T-helper 1 cell treated with Interleukin-12 subunit alpha and Interleukin-12 subunit beta and Interleukin-4 antibody, amounts not matched to agents 30 ng/mL and 1 ng/mL, for 36 hours (primary cell): Measurements from ENCODE around the gene DCST1. TPM values are rescaled to one million over a fixed set of nuclear protein-coding genes. Genes with fewer than 3 reads are reported as not detected.
"Not testable (repeated sequence)": the region's sequence is repeated elsewhere in the genome, so short reads cannot be mapped to it uniquely, and the experiment has no call there.

Experiments
- intact Hi-C: fragments of 100-400 bp; cut with micrococcal nuclease; formaldehyde crosslinking; loops from one replicate; pipeline ENCODE4 v1.15.1; 2024
- total RNA-seq: library from RNA; stranded (reverse); gene quantifications from 2 replicates; pipeline ENCODE4 v1.2.3, GENCODE V29; 2022

Gene DCST1
- total RNA-seq: not detected in 2 replicates

DNA sequence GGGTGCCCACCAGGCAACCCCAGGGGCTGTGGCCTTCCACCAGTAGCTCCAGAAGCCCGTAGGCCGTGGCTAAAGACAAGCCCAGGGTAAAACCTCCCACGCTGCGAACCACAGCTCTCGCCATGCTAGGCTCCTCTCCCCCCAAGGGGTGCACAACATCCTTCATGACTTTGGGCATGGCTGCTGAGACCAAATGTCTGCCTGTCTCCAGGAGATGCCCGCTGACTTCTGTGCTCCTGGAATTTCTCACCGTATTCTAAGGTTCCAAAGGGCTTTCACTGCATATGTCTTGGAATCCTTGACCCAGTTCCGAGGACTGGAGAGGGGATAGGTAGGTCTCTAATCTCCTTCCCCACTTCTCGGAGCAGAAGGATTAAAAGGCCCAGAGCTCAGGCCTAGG is at the start of gene DCST1, which contains the start of gene DCST2:
TSS of gene DCST1 (plus strand) at position 301 of the 400 bp plus-strand sequence. CDS start 213 bp downstream, outside the sequence.
TSS of gene DCST2 (minus strand) at position 258 of the 400 bp plus-strand sequence. CDS start at position 178, 80 bp downstream.
- intact Hi-C loops: no loop called here

DNA sequence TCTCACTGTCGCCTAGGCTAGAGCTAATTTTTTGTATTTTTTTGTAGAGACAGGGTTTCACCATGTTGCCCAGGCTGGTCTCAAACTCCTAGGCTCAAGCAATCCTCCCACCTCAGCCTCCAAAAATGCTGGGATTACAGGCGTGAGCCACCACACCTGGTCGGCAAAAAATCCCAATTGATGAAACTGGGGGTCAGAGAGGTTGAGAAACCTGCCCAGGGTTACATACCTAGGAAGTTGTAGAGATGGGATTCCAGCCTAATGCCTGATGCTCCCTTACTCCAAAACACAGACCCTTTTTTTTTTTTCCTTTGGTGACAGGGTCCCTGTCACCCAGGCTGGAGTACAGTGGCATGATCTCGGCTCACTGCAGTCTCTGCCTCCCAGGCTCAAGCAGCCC is 46.9 kb upstream of the DCST1 start:
- intact Hi-C loops: not testable (repeated sequence)

DNA sequence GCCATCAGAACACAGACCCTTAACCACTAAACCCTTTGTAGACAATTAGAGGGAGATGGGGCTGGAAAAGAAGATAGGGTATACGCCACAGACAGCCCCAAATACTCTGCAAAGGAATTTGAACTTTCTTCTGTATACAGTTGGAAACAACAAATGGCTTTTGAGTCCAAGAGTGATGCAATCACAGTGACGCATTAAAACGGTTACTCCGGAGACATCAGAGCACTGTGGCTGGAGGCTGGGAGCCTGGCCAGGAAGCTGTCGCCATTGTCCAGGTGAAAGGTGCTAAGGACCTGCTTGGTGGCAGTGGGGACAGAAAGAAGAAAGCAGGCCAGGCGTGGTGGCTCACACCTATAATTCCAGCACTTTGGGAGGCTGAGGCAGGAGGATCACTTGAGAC is 46.3 kb upstream of the DCST1 start:
- intact Hi-C loops: no loop called here

DNA sequence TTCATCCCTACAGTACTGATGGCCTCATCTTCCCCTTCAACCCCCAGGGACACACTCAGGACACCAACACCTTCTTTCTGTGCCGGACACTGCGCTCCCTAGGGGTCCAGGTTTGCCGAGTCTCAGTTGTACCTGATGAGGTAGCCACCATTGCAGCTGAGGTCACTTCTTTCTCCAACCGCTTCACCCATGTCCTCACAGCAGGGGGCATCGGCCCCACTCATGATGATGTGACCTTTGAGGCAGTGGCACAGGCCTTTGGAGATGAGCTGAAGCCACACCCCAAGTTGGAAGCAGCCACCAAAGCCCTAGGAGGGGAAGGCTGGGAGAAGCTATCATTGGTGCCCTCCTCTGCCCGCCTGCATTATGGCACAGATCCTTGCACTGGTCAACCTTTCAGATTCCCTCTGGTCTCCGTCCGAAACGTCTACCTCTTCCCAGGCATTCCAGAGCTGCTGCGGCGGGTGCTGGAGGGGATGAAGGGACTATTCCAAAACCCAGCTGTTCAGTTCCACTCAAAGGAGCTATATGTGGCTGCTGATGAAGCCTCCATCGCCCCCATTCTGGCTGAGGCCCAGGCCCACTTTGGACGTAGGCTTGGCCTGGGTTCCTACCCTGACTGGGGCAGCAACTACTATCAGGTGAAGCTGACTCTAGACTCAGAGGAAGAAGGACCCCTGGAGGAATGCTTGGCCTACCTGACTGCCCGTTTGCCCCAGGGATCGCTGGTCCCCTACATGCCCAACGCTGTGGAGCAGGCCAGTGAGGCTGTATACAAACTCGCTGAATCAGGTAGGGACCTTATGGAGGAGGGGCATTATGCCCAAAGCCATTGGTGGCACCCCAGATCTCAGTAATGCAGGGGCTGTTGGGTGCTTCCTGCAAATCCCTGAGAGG is 45.3 kb upstream of the DCST1 start:
- intact Hi-C loops: no loop called here

DNA sequence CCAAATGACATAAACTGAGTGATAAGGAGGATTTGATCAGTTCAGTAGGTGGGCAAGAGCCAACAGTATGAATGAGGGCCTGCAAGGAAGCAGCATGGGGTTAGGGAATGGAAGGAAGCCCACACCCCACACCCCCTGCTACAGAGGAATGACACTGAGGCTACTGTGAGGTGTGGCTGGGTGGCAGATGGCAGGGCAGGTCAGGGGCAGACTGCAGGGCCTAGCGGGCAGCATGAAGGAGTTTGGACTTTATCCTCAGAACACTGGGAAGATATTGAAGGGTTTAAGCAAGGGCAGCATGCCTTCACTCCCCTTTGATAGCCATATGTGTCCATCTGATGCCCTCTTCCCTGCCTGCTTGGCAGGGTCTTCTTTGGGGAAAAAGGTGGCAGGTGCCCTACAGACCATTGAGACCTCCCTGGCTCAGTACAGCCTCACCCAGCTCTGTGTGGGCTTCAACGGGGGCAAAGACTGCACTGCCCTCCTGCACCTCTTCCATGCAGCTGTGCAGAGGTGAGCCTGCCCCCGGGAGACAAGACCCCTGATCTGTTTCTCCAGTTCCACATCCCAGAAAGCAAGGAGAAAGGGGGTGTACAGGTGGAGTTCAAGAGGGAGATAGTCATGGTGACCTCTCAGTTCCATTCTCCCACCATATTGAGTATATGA is 44.3 kb upstream of the DCST1 start:
- intact Hi-C loops: no loop called here

DNA sequence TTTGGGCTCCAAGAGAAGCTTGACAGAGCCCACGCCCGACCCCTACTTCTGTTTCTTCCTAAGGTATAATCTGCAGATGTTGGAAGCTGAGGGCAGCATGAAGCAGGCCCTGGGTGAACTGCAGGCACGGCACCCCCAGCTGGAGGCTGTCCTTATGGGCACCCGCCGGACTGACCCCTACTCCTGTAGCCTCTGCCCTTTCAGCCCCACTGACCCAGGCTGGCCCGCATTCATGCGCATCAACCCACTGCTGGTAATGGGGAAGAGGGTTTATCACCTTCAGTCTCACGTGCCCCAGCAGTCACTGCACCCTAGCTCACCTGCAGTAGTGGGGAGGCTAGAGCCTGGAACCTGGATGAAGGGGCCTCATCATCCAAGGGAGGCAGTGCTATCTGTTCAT is 43.3 kb upstream of the DCST1 start:
- intact Hi-C loops: no loop called here

- intact Hi-C loops: no loop called here
These were observed 40.7 kb upstream of the DCST1 start for GRCh38 chr1:154992721-154993571.

DNA sequence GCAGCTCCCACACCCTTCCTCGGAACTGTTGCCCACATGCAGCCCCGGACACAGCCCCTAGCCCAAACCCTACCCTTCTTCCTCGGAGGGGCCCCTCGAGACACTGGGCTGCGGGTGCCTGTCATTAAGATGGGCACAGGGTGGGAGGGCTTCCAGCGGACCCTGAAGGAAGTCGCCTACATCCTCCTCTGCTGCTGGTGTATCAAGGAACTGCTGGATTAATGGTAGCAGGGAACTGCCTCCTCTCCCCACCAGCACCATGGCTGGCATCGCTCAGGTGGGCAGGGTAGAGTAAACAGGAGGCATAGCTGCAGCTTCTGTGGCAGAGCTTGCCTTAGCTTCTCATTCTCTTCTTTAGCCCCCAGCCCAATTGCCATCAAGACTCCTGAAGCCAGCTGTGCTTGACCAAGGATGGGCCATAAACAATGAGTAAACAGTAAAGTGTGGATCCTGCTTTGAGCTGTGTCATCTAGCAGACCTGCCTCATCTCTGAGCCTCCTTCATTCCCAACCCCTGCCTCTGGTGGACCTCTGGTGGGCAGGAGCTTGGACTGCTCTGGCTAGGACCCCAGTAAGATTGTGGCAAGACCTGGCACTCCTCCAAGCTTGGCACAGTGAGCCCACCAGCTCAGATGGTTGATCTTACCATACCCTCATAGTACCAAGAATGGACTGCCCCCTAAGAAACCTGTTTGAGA is 39.9 kb upstream of the DCST1 start, which contains the start of gene LENEP:
TSS of gene LENEP (plus strand) at position 15 of the 697 bp plus-strand sequence. CDS start at position 37, 22 bp downstream.
- intact Hi-C loops: no loop called here

GRCh38 chr1:154994269-154994587 is 39.4 kb upstream of the DCST1 start:
- intact Hi-C loops: no loop called here

- intact Hi-C loops: no loop called here
These were observed 39.0 kb upstream of the DCST1 start for GRCh38 chr1:154994591-154994990.

- intact Hi-C loops: not testable (repeated sequence)
These were observed 38.2 kb upstream of the DCST1 start for GRCh38 chr1:154995301-154995983.

- intact Hi-C loops: no loop called here
These were observed 36.5 kb upstream of the DCST1 start for GRCh38 chr1:154996966-154997701.

DNA sequence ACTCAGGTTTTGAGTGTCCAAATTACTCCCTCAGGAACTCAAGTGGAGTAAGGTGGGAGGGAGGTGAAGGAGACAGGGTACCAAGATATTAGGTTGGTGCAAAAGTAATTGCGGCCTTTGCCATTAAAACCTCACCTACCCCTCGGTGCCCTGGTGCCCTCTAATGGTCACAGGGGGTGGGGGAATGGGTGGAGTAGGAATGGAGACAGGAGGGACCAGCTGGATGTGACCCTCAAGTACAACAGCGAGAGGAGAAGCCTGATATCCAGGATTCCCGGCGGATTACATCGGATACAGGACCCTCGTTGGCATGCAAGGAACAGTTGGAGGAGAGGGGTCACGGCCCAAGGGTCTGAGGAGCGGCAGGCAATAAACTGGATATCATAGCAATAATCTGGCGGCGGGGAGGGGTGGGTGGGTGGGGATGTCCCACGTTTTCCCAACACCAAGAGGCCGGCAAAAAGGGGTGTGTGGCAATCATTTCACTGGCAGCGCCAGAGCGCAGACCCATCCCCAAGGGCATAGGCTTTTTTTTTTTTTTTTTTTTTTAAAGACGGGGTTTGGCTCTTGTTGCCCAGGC is 35.3 kb upstream of the DCST1 start:
- intact Hi-C loops: no loop called here

DNA sequence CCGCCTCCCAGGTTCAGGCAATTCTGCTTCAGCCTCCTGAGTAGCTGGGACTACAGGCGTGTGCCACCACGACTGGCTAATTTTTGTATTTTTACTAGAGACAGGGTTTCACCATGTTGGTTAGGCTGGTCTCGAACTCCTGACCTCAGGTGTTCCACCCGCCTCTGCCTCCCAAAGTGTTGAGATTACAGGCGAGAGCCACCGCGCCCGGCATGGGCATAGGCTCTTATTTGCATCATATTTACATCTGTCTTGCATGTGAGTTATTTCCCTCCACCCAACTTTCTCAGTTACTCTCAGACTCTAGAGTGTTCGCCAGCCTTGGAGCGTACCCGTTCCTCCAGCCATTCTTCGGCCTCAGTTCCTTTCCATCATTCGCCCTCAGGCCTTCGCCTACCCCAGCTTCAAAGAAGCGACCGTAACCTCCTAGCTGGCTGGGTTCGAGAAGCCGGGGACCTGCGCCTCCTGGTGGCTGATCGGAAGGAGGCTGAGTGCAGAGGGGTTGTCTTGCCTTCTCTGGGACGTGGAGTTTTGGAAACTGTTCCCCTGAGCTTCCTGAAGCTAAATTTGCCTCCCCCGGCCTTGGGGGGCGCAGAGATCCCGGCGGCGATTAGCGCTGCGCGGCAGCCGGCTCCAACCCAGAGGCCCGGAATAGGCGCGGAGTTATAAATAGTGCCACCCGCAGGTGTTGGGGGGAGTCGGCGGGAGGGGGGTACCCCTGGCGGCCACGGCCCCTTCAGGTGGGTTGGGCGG is 34.6 kb upstream of the DCST1 start:
- intact Hi-C loops: loop anchor here (1.0 kb wide), 4 partner anchors 16 to 440 kb away; partner anchors contain the start of gene FLAD1

- intact Hi-C loops: loop anchor here (1.0 to 5.0 kb wide), 6 partner anchors 16 to 777 kb away; partner anchors contain the start of genes FLAD1, KRTCAP2, TRIM46 and UBAP2L
These were observed 33.8 kb upstream of the DCST1 start for GRCh38 chr1:154999571-155000410.

GRCh38 chr1:155000411-155000725 is 33.3 kb upstream of the DCST1 start:
- intact Hi-C loops: loop anchor here (5.0 kb wide), 2 partner anchors 172 to 778 kb away; partner anchors contain the start of genes KRTCAP2, TRIM46 and UBAP2L

- intact Hi-C loops: loop anchor here (1.0 to 5.0 kb wide), 6 partner anchors 16 to 779 kb away; partner anchors contain the start of genes EFNA4, KRTCAP2, TRIM46 and UBAP2L
These were observed 32.7 kb upstream of the DCST1 start for GRCh38 chr1:155000726-155001424.
